Raji (cell line): ENCODE data around the gene AUTS2.

Experiments
- POLR2A ChIP-seq: IDR thresholded peaks from 2 replicates; pipeline ENCODE4 v1.6.1; 2011; ENCODE audit warnings: low read depth, low read length, control low read depth; ENCODE audit not compliant: insufficient read depth

The AUTS2 gene

GRCh38 chr7:70743531-70744325 lies 1145.5 kb downstream of the AUTS2 start:
- no peak for TF ChIP-seq POLR2A

DNA sequence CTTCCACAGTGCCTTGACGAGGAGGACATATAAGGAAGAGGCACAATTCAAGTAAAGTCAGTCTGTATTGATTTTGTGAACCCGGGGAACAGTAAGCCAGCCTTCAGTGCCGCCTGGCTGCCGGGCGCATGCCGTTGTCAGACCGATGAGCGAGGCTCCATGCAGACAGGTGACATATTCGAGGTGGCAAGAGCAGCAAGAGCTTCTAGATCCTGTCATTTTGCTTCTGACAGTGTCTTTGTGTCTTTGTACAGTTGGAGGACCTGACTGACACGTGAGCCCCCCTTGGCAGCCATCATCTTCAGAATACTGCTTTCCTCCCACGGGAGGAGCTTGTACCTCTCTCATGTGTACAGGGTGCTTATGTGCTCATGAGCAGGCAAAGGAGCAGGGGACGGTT lies 1146.2 kb downstream of the AUTS2 start:
- TF ChIP-seq POLR2A: no peak

GRCh38 chr7:70749831-70750230 lies 1151.6 kb downstream of the AUTS2 start:
- no peak for TF ChIP-seq POLR2A

DNA sequence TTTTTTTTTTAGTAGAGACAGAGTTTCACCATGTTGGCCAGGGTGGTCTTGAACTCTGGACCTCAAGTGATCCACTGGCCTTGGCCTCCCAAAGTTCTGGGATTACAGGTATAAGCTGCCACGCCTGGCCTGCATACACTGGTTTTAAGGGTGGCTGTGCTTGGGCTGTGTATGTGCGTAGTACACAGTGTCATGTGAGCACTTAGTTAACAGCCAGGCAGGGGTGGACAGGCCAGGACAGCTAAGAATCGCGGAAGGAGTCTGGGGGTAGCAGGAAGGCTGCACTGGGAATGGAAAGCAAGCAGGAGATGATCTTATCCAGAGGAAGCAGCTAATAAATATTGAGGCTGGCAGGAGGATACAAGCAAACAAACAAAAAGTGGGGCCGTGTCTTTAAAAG lies 1153.6 kb downstream of the AUTS2 start:
- no peak for TF ChIP-seq POLR2A

GRCh38 chr7:70752794-70753241 lies 1154.5 kb downstream of the AUTS2 start:
- no peak for TF ChIP-seq POLR2A

GRCh38 chr7:70756789-70757188 lies 1158.5 kb downstream of the AUTS2 start:
- no peak for TF ChIP-seq POLR2A

DNA sequence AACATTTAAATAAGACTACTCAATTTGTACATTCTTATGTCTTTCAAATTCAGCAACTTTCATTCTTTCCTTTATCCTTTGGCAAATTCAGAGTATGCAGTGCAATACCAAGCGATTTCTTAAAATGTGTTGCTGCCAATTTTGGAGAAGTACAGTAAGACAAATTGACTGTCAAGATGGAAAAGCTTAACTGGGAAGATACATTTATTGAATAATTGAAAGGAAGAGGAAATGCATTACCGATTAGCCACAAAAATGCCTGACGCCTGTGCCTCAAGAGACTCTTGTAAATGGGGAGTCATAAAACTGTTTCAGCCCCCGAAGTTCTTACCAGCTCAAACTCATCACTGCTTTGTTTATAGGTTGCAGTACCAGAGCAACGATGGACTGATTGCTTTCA lies 1160.4 kb downstream of the AUTS2 start:
- TF ChIP-seq POLR2A: no peak

DNA sequence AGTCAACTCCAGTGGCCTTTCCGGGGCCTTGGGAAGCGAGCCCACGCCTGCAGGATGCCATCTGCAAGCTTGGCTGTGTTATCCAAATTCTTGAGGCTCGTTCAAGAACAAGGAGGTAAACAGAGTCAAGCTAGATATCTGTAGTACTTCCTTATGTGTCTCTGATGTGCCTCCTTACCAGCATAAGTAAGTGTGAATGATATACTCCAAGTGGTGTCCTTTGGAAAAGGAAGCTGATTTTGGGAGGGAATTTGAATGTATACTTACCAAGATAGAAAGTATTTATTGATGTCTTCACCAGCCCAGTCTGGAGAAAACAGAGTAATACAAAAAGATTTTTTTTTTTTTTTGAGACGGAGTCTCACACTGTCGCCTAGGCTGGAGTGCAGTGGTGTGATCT lies 1161.4 kb downstream of the AUTS2 start:
- no peak for TF ChIP-seq POLR2A

GRCh38 chr7:70761711-70762328 lies 1163.5 kb downstream of the AUTS2 start:
- no peak for TF ChIP-seq POLR2A

DNA sequence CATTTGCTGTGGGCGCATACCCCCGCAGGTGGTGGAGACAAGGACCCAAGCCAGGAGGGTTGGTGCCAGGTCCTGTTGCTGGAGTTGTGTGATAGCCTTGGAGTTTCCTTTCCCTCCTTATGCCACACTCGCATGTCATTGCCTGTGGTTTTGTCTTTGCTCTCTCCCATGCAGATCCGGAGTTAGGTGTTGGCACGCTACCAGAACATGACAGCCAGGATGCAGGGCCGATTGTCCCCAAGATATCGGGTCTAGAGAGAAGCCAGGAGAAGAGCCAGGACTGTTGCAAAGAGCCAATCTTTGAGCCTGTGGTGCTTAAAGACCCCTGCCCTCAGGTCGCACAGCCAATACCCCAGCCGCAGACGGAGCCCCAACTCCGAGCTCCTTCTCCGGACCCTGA lies 1164.4 kb downstream of the AUTS2 start:
- no peak for TF ChIP-seq POLR2A

GRCh38 chr7:70763961-70764691 lies 1165.9 kb downstream of the AUTS2 start:
- TF ChIP-seq POLR2A: no peak

DNA sequence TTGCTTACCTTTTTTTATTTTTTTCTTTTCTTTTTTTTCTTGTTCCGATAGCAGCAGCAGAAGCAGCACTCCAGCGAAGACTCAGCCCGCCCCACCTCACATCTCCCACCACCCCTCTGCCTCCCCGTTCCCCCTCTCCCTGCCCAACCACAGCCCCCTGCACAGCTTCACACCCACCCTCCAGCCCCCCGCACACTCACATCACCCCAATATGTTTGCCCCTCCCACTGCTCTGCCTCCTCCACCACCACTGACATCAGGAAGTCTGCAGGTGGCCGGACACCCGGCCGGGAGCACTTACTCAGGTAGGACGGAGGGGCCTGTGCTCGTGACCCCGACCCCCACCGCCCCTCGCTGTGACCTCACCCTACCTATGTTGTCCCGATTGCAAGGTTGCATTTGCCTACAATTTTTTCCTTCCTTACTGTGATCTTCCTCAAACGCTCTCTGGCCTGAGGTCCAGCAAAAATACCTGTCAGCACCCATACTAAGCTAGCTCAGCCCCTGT lies 1166.5 kb downstream of the AUTS2 start:
- TF ChIP-seq POLR2A: no peak

DNA sequence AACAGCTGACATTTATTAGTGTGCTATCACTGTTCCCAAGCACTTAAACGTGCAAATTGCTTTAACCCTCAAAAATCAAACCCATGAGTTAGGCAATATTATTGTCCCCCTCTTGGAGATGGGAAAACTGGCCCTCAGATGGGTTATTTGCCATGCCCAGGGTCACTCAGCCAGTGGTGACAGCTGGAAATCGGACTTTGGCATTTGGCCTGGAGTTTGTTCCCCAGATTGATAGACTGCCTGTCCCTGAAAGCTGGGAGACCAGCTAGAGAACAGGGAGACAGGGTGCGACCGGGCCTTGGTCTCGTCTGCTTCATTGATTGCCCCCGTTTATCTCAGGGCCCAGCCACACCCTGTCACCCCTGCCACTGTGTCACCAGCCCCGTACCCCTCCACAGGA lies 1167.4 kb downstream of the AUTS2 start:
- no peak for TF ChIP-seq POLR2A

- no peak for TF ChIP-seq POLR2A
Measured at GRCh38 chr7:70766109-70766508, 1167.8 kb downstream of the AUTS2 start.

DNA sequence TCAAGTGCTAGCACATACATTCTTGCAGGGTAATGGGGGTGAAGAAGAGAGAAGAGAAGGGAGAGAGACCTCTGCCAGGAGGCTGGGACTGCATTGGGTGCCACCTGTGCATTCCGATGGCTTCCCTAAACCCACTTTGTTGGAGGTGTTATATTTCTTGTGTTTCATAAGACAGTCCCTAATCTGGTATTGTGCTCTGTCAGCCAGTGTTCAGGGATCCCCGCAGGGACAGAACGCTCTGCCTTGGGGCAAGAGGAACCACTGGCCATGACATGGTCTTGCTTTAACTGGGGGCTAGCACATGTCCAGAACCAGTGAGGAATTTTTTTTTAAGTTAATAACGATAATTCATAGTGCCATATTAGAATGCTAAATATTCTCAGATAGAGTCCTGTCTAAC lies 1168.4 kb downstream of the AUTS2 start:
- no peak for TF ChIP-seq POLR2A

DNA sequence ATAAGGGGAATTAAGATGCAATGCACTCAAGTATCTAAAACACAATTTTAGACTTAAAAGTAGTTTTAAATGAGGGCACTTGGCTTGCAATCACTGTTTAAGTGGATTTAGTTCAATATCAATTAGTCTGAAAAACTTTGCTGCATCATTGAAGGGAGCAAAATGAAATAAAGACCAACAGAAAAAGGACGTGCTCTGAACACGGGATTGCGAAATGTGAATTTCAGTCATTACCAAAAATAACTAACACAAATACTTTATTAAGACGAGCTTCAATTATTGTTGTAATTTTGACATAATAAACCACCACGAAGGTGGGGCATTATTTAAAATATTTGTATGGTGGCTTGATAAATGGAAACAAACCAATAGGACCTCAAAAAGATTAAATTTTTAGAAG lies 1171.9 kb downstream of the AUTS2 start:
- no peak for TF ChIP-seq POLR2A

- TF ChIP-seq POLR2A: no peak
Measured at GRCh38 chr7:70771451-70771850, 1173.2 kb downstream of the AUTS2 start.

GRCh38 chr7:70772891-70773290 lies 1174.6 kb downstream of the AUTS2 start:
- TF ChIP-seq POLR2A: no peak
